Neural crest cell (in vitro differentiated cells): ENCODE data around the gene PHKA1. TPM values are rescaled to one million over a fixed set of nuclear protein-coding genes. Genes with fewer than 3 reads are reported as not detected.
"Not testable (repeated sequence)": the region's sequence is repeated elsewhere in the genome, so short reads cannot be mapped to it uniquely, and the experiment has no call there.

ENCODE experiments used
- DNase-seq: peaks from one replicate; pipeline ENCODE4 v3.0.0; 2021; ENCODE audit warnings: low read depth, mixed read lengths, low spot score
- H3K27ac Mint-ChIP-seq: one replicate; pipeline ENCODE4 v1.8.0; 2021; ENCODE audit warnings: mild to moderate bottlenecking, mixed read lengths; ENCODE audit not compliant: unreplicated experiment
- H3K27me3 Mint-ChIP-seq: 2 replicates; pipeline ENCODE4 v1.8.0; 2021; ENCODE audit warnings: low read depth, mild to moderate bottlenecking, mixed read lengths
- H3K36me3 Mint-ChIP-seq: 2 replicates; pipeline ENCODE4 v1.8.0; 2021; ENCODE audit warnings: low read depth, mild to moderate bottlenecking, mixed read lengths
- H3K4me1 Mint-ChIP-seq: 2 replicates; pipeline ENCODE4 v1.8.0; 2021; ENCODE audit warnings: mixed read lengths
- H3K4me3 Mint-ChIP-seq: one replicate; pipeline ENCODE4 v1.8.0; 2021; ENCODE audit warnings: mild to moderate bottlenecking, mixed read lengths
- H3K9me3 Mint-ChIP-seq: 2 replicates; pipeline ENCODE4 v1.8.0; 2021; ENCODE audit warnings: mixed read lengths
- CTCF ChIP-seq: fragments of 200-600 bp; sonication (generic); conservative IDR thresholded peaks from 2 replicates; pipeline ENCODE4 v1.5.0; 2021; ENCODE audit warnings: antibody characterized with exemption, mild to moderate bottlenecking
- total RNA-seq: library from RNA; stranded (reverse); gene quantifications from 2 replicates; pipeline ENCODE4 v1.2.1, GENCODE V29; 2021

The PHKA1 gene
- total RNA-seq, 1 donor from 2014 or later, result 10.2 TPM

- no peak overlapping the region for H3K27ac Mint-ChIP-seq
- peaks cover 2% of the 10 kb centered on the region for H3K36me3 Mint-ChIP-seq
- no peaks in the 10 kb centered on the region for H3K4me1 Mint-ChIP-seq
- no peak for DNase-seq
- TF ChIP-seq CTCF, result no peak
- peaks cover 2% of the 10 kb centered on the region for H3K9me3 Mint-ChIP-seq
- H3K4me3 Mint-ChIP-seq, result no peak overlapping the region
- no peaks in the 10 kb centered on the region for H3K27me3 Mint-ChIP-seq
Observed at GRCh38 chrX:72621163-72621562, 92.9 kb downstream of the PHKA1 start.

- Mint-ChIP-seq H3K27ac (no peak overlapping the region), H3K36me3 (peaks cover 2% of the 10 kb centered on the region), H3K9me3 (peaks cover 2% of the 10 kb centered on the region), H3K4me1 (no peaks in the 10 kb centered on the region), H3K4me3 (no peak overlapping the region), H3K27me3 (no peaks in the 10 kb centered on the region)
- no peak for DNase-seq
- TF ChIP-seq CTCF, result no peak
Observed at GRCh38 chrX:72620550-72621145, 93.5 kb downstream of the PHKA1 start.

GRCh38 chrX:72609313-72609712 is 104.8 kb downstream of the PHKA1 start:
- Mint-ChIP-seq H3K36me3 (peaks cover 25% of the 10 kb centered on the region), H3K9me3 (peaks cover 5% of the 10 kb centered on the region), H3K4me3 (no peak overlapping the region), H3K4me1 (no peaks in the 10 kb centered on the region), H3K27me3 (no peaks in the 10 kb centered on the region), H3K27ac (no peak overlapping the region)
- no peak for DNase-seq
- no peak for TF ChIP-seq CTCF

- no peak for TF ChIP-seq CTCF
- no peak for DNase-seq
- Mint-ChIP-seq H3K36me3 (peaks cover 18% of the 10 kb centered on the region), H3K4me1 (no peaks in the 10 kb centered on the region), H3K9me3 (peaks cover 4% of the 10 kb centered on the region), H3K27me3 (no peaks in the 10 kb centered on the region), H3K4me3 (no peak overlapping the region), H3K27ac (no peak overlapping the region)
Observed at GRCh38 chrX:72604705-72605104, 109.4 kb downstream of the PHKA1 start.

GRCh38 chrX:72604112-72604511 is 110.0 kb downstream of the PHKA1 start:
- H3K4me3 Mint-ChIP-seq, result no peak overlapping the region
- no peaks in the 10 kb centered on the region for H3K27me3 Mint-ChIP-seq
- TF ChIP-seq CTCF, result no peak
- peaks cover 15% of the 10 kb centered on the region for H3K36me3 Mint-ChIP-seq
- no peak overlapping the region for H3K27ac Mint-ChIP-seq
- H3K4me1 Mint-ChIP-seq, result no peaks in the 10 kb centered on the region
- DNase-seq, result no peak
- H3K9me3 Mint-ChIP-seq, result peaks cover 4% of the 10 kb centered on the region

- H3K27me3 Mint-ChIP-seq, H3K4me3 Mint-ChIP-seq, H3K27ac Mint-ChIP-seq, H3K4me1 Mint-ChIP-seq, DNase-seq: not testable (repeated sequence)
- Mint-ChIP-seq H3K36me3 (peaks cover 33% of the 10 kb centered on the region), H3K9me3 (peaks cover 22% of the 10 kb centered on the region)
Observed at GRCh38 chrX:72591038-72591437, 123.1 kb downstream of the PHKA1 start.
